SK-N-SH treated with all-trans-retinoic acid at 6 μM for 48 hours (cell line): Measurements from ENCODE around the gene GNL2.

Source experiments
- ATAC-seq: fragments of 200-7000 bp; cut with Tn5 transposase; 3 replicates; pipeline ENCODE4 v1.9.1; 2020; ENCODE audit warnings: mild to moderate bottlenecking, moderate library complexity
- CREB5 ChIP-seq: fragments of 250-450 bp; sonication (Bioruptor Pico); IDR thresholded peaks from 2 replicates; pipeline ENCODE4 v1.5.1; 2020; ENCODE audit warnings: low read depth, mild to moderate bottlenecking, moderate library complexity
- CSDC2 ChIP-seq: fragments of 250-450 bp; sonication (Bioruptor Pico); IDR thresholded peaks from 2 replicates; pipeline ENCODE4 v1.5.0; 2020; ENCODE audit warnings: mild to moderate bottlenecking, moderate library complexity
- CSRNP3 ChIP-seq: fragments of 250-450 bp; sonication (Bioruptor Pico); IDR thresholded peaks from 2 replicates; pipeline ENCODE4 v1.5.1; 2021; ENCODE audit warnings: mild to moderate bottlenecking, moderate library complexity
- ESRRG ChIP-seq: fragments of 250-450 bp; sonication (Bioruptor Pico); IDR thresholded peaks from 2 replicates; pipeline ENCODE4 v1.6.1; 2021; ENCODE audit warnings: mild to moderate bottlenecking
- GLIS3 ChIP-seq: fragments of 250-450 bp; sonication (Bioruptor Pico); IDR thresholded peaks from 2 replicates; pipeline ENCODE4 v1.5.0; 2020; ENCODE audit warnings: mild to moderate bottlenecking, moderate library complexity
- ISL1 ChIP-seq: fragments of 250-450 bp; sonication (Bioruptor Pico); IDR thresholded peaks from 2 replicates; pipeline ENCODE4 v2.1.2; 2022; ENCODE audit warnings: mild to moderate bottlenecking, moderate library complexity
- POU6F1 ChIP-seq: fragments of 250-450 bp; sonication (Bioruptor Pico); IDR thresholded peaks from 2 replicates; pipeline ENCODE4 v1.8.0; 2021; ENCODE audit warnings: low read depth, mild to moderate bottlenecking, moderate library complexity, borderline replicate concordance
- PPARA ChIP-seq: fragments of 250-450 bp; sonication (Bioruptor Pico); IDR thresholded peaks from 2 replicates; pipeline ENCODE4 v1.5.0; 2020; ENCODE audit warnings: mild to moderate bottlenecking, borderline replicate concordance
- RARB ChIP-seq: fragments of 250-450 bp; sonication (Bioruptor Pico); IDR thresholded peaks from 2 replicates; pipeline ENCODE4 v1.8.0; 2021; ENCODE audit warnings: mild to moderate bottlenecking, moderate library complexity
- SNAI2 ChIP-seq: fragments of 250-450 bp; sonication (Bioruptor Pico); IDR thresholded peaks from 2 replicates; pipeline ENCODE4 v1.5.0; 2020; ENCODE audit warnings: mild to moderate bottlenecking, moderate library complexity
- TCF4 ChIP-seq: fragments of 250-450 bp; sonication (Bioruptor Pico); IDR thresholded peaks from 2 replicates; pipeline ENCODE4 v1.8.0; 2021; ENCODE audit warnings: mild to moderate bottlenecking, moderate library complexity, borderline replicate concordance
- TOX ChIP-seq: fragments of 250-450 bp; sonication (Bioruptor Pico); IDR thresholded peaks from 2 replicates; pipeline ENCODE4 v1.8.0; 2021; ENCODE audit warnings: mild to moderate bottlenecking, moderate library complexity, borderline replicate concordance
- TSHZ2 ChIP-seq: fragments of 250-450 bp; sonication (Bioruptor Pico); IDR thresholded peaks from 2 replicates; pipeline ENCODE4 v1.5.0; 2020; ENCODE audit warnings: mild to moderate bottlenecking, moderate library complexity
- ZC3H10 ChIP-seq: fragments of 250-450 bp; sonication (Bioruptor Pico); IDR thresholded peaks from 2 replicates; pipeline ENCODE4 v1.5.1; 2021; ENCODE audit warnings: mild to moderate bottlenecking, moderate library complexity
- ZFP3 ChIP-seq: fragments of 250-450 bp; sonication (Bioruptor Pico); IDR thresholded peaks from 2 replicates; pipeline ENCODE4 v1.5.0; 2020; ENCODE audit warnings: mild to moderate bottlenecking, moderate library complexity
- ZFP30 ChIP-seq: fragments of 450-650 bp; formaldehyde crosslinking; IDR thresholded peaks from 2 replicates; pipeline ENCODE4 v1.5.0; 2022; ENCODE audit warnings: mild to moderate bottlenecking, moderate library complexity
- ZNF565 ChIP-seq: fragments of 450-650 bp; formaldehyde crosslinking; conservative IDR thresholded peaks from 2 replicates; pipeline ENCODE4 v1.5.0; 2020; ENCODE audit warnings: low read depth, mild to moderate bottlenecking, moderate library complexity
- ZNF70 ChIP-seq: fragments of 450-650 bp; formaldehyde crosslinking; IDR thresholded peaks from 2 replicates; pipeline ENCODE4 v1.5.0; 2020; ENCODE audit warnings: mild to moderate bottlenecking, moderate library complexity
- ZNF8 ChIP-seq: fragments of 450-650 bp; formaldehyde crosslinking; IDR thresholded peaks from 2 replicates; pipeline ENCODE4 v1.5.0; 2020; ENCODE audit warnings: mild to moderate bottlenecking, moderate library complexity

GNL2 gene

DNA sequence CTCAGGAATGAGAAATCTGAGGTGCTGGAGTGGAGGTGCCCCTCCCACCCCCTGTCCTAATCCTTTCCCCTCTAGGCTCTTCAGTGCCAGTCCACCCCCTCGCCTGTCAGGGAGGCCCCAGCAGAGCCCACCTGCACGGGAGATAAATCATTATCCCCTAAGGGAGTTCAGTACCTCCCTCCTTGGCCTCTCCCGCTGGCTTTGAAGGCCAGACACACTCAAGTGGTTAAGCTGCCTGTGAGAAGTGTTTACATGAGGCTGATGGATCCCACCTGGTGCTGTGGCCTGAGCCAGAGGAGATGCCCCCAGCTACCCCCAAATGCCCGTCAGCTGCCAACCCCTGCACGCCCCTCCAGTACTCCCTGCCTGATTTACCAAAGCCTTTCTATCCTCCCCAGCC is 35.3 kb upstream of the GNL2 start:
- ATAC-seq, result no peak

GRCh38 chr1:37630426-37631028 is 34.8 kb upstream of the GNL2 start:
- no peak for TF ChIP-seq ESRRG
- TF ChIP-seq ZC3H10 (CRISPR knock-in tag), result no peak
- TF ChIP-seq SNAI2 (CRISPR knock-in tag), result no peak
- no peak for TF ChIP-seq RARB (CRISPR knock-in tag)
- no peak for TF ChIP-seq ISL1
- no peak for TF ChIP-seq TOX (CRISPR knock-in tag)
- TF ChIP-seq POU6F1, result no peak
- TF ChIP-seq CSDC2 (CRISPR knock-in tag), result no peak
- no peak for TF ChIP-seq TCF4 (CRISPR knock-in tag)
- no peak for TF ChIP-seq ZNF8
- no peak for TF ChIP-seq ZNF70 (CRISPR knock-in tag)
- no peak for TF ChIP-seq ZNF565 (CRISPR knock-in tag)
- TF ChIP-seq, all 23 proteins: peak for 0
- no peak for ATAC-seq

More for the DNA sequence above, 35.3 kb upstream of the GNL2 start:
- TF ChIP-seq CSRNP3 (CRISPR knock-in tag) (no peak), ZFP30 (CRISPR knock-in tag) (no peak), ZNF70 (CRISPR knock-in tag) (no peak), GLIS3 (CRISPR knock-in tag) (no peak), CSDC2 (CRISPR knock-in tag) (no peak)

DNA sequence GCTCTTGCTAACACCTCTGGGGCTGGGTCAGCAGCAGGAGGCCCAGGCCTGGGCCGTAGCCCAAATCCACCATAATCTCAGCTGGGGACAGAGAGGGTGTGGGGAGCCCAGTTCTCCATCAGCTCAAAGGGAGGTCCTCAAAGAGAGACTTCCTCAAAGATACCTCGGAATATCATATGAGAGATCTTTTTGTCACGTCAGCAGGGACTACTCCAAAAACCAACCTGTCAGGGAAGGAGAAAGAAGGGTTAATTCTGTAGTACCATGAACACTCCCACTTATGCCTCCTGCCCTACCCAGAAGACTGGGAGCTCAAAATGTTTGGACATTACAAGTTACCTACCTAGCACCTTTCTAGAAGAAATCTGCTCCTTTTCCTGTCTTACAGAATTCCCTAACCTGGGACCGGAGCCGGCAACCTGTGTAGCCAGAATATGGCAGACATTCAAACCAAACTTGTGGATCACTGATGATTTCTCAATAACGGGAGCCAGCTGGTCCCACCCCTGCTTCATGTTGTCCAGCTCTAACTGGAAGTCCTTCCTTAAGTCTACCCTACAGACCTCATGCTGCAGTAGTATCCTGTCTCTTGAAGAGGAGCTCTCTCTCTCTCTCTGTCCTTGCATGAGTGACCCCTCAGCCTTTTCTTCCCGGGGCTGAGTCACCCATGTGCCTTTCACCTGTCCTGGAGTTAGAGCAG is 34.1 kb upstream of the GNL2 start:
- ATAC-seq, result no peak
- TF ChIP-seq CREB5 (CRISPR knock-in tag) (no peak), ZFP3 (CRISPR knock-in tag) (no peak), ZNF70 (CRISPR knock-in tag) (no peak), CSRNP3 (CRISPR knock-in tag) (no peak), ISL1 (no peak), PPARA (CRISPR knock-in tag) (no peak), ZNF565 (CRISPR knock-in tag) (no peak), ESRRG (no peak), TOX (CRISPR knock-in tag) (no peak), GLIS3 (CRISPR knock-in tag) (no peak), CSDC2 (CRISPR knock-in tag) (no peak), ZC3H10 (CRISPR knock-in tag) (no peak), ZFP30 (CRISPR knock-in tag) (no peak), TSHZ2 (CRISPR knock-in tag) (no peak), ZNF8 (no peak)
